Transverse colon (tissue), 4 donors: ENCODE results near the gene PLEKHG1.

Source experiments
- POLR2AphosphoS5 ChIP-seq, 3 donors: sonication (generic); formaldehyde crosslinking; IDR thresholded peaks; one replicate each; pipeline ENCODE4 v1.6.1; 2016; ENCODE audit warnings: antibody characterized with exemption in 3 of 3
- TF ChIP-seq, protein P1 (sequence below), 5 experiments: fragments of 200-600 bp in 3 of 5; fragments of 450-650 bp in 2 of 5; sonication (generic) in 3 of 5; IDR thresholded peaks; 1 replicate in 2 of 5; 2 replicates in 3 of 5; pipeline ENCODE4 v1.5.1; 2016 to 2017; ENCODE audit warnings: antibody characterized with exemption in 5 of 5, inconsistent platforms in 3 of 5, mild to moderate bottlenecking in 2 of 5, moderate library complexity in 1 of 5

DNA sequence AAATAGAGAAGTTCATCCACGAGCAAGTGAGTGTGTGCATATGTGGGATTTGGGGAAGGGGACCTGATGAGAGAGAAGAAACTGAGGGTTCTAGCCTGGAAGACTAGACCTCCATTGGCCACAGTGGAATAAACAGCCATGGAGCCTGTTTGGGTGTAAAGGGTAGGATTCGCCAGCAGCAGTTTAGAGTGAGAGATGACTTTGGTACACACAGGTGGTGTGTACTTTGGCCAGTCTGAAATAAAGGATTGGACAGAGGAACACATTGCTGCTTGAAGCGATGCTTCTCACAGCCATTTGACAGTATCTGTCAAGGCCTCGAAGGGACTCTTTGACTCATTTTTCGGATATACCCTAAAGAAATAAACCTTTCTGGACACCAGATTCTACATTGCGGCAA, 29.2 kb downstream of the PLEKHG1 start:
- TF ChIP-seq, protein P1, sequence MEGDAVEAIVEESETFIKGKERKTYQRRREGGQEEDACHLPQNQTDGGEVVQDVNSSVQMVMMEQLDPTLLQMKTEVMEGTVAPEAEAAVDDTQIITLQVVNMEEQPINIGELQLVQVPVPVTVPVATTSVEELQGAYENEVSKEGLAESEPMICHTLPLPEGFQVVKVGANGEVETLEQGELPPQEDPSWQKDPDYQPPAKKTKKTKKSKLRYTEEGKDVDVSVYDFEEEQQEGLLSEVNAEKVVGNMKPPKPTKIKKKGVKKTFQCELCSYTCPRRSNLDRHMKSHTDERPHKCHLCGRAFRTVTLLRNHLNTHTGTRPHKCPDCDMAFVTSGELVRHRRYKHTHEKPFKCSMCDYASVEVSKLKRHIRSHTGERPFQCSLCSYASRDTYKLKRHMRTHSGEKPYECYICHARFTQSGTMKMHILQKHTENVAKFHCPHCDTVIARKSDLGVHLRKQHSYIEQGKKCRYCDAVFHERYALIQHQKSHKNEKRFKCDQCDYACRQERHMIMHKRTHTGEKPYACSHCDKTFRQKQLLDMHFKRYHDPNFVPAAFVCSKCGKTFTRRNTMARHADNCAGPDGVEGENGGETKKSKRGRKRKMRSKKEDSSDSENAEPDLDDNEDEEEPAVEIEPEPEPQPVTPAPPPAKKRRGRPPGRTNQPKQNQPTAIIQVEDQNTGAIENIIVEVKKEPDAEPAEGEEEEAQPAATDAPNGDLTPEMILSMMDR (IDR thresholded peaks at IDR 0.05): no peak
- no peak for TF ChIP-seq POLR2AphosphoS5 (IDR thresholded peaks at IDR 0.05)
